ENCODE data around the gene RSL24D1.
A peak's percentile ranks its signal among the peaks of the same experiment; 100 is the strongest.

RSL24D1 gene

GRCh38 chr15:55230953-55231352 lies 34.2 kb upstream of the RSL24D1 start:
- no peak overlapping the region for H3K4me3 ChIP-seq (replicated peaks in 1 of 2; ENCODE audit: low read depth in 2 of 2, low read length in 2 of 2)
- TF ChIP-seq CTCF (IDR thresholded peaks at IDR 0.05; ENCODE audit: low read depth, low read length): no peak
- DNase-seq (ENCODE audit: low read depth in 2 of 2): no peak

GRCh38 chr15:55230051-55230670 lies 33.4 kb upstream of the RSL24D1 start:
- peak; percentile 52 to 68 for DNase-seq (ENCODE audit: low read depth in 2 of 2)
- no peak overlapping the region for H3K4me3 ChIP-seq (replicated peaks in 1 of 2; ENCODE audit: low read depth in 2 of 2, low read length in 2 of 2)
- no peak for TF ChIP-seq CTCF (IDR thresholded peaks at IDR 0.05; ENCODE audit: low read depth, low read length)

GRCh38 chr15:55226127-55226526 lies 29.4 kb upstream of the RSL24D1 start:
- TF ChIP-seq CTCF (IDR thresholded peaks at IDR 0.05; ENCODE audit: low read depth, low read length): no peak
- DNase-seq (ENCODE audit: low read depth in 2 of 2): peak in 1 of 2 donors; percentile 30
- H3K4me3 ChIP-seq (replicated peaks in 1 of 2; ENCODE audit: low read depth in 2 of 2, low read length in 2 of 2): no peak overlapping the region

GRCh38 chr15:55224892-55225291 lies 28.2 kb upstream of the RSL24D1 start:
- H3K4me3 ChIP-seq (replicated peaks in 1 of 2; ENCODE audit: low read depth in 2 of 2, low read length in 2 of 2): no peak overlapping the region
- peak in 1 of 2 donors; percentile 26 for DNase-seq (ENCODE audit: low read depth in 2 of 2)
- TF ChIP-seq CTCF (IDR thresholded peaks at IDR 0.05; ENCODE audit: low read depth, low read length): no peak

GRCh38 chr15:55222588-55222987 lies 25.8 kb upstream of the RSL24D1 start:
- no peak for TF ChIP-seq CTCF (IDR thresholded peaks at IDR 0.05; ENCODE audit: low read depth, low read length)
- no peak for DNase-seq (ENCODE audit: low read depth in 2 of 2)
- H3K4me3 ChIP-seq (replicated peaks in 1 of 2; ENCODE audit: low read depth in 2 of 2, low read length in 2 of 2): no peak overlapping the region

- no peak for TF ChIP-seq CTCF (IDR thresholded peaks at IDR 0.05; ENCODE audit: low read depth, low read length)
- peak; percentile 97 to 98 for DNase-seq (ENCODE audit: low read depth in 2 of 2)
- H3K4me3 ChIP-seq (replicated peaks in 1 of 2; ENCODE audit: low read depth in 2 of 2, low read length in 2 of 2): peak overlapping the region in 1 of 2 donors; percentile 11
Measured at GRCh38 chr15:55221090-55222011, 24.6 kb upstream of the RSL24D1 start.
